Left colon (tissue), 2 donors: Measurements from ENCODE around the gene POLK. TPM values are rescaled to one million over a fixed set of nuclear protein-coding genes. Genes with fewer than 3 reads are reported as not detected.
A peak's percentile ranks its signal among the peaks of the same experiment; 100 is the strongest.
"Not testable (repeated sequence)": the region's sequence is repeated elsewhere in the genome, so short reads cannot be mapped to it uniquely, and the experiment has no call there.

ENCODE experiments used
- ATAC-seq: fragments of 200-7000 bp; cut with Tn5 transposase; one replicate; pipeline ENCODE4 v1.9.1; 2020; ENCODE audit warnings: mild to moderate bottlenecking, moderate library complexity
- DNase-seq, 2 donors: peaks; one replicate each; pipeline ENCODE4 v3.0.0-alpha.2; 2020
- intact Hi-C, 2 donors: fragments of 100-400 bp; cut with DNase I in 1 of 2; cut with micrococcal nuclease in 1 of 2; formaldehyde crosslinking; loops; one replicate each; pipeline versions ENCODE4 v1.11.2 to v1.14.0; 2022; cut with DNase I, micrococcal nuclease
- total RNA-seq, 2 donors: library from RNA; stranded (reverse); fragmentation: NEBNext Ultra II Directional; extraction: Animal tissue kit (Norgen Biotek cat#: 25700); gene quantifications; one replicate each; pipeline ENCODE4 v1.2.1, GENCODE V29; 2021
- donor health status: DM: no; HTN: no; CAD: no.
- donor health status: DM: yes; HTN: yes; CAD: no.

The POLK gene
- total RNA-seq, 2 donors from 2014 or later = 13.8 to 16.3 TPM

DNA sequence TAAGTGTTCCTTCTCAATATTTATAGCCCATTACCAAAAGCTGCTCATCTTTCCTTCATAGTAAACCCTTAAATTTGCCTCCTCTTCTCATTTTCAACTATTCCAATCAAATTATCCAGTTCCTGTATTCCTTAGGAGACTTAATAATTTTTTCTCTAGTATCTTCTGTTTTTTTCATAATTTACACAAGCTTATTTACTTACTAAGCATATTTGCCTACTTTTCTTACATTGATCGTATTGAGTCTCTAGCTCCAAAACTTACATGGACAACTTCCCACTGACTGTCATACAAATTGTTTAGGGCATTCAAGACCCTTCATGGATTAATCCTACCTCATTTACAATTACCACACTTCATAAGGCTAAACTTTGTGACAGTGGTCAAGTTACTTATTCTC, 3.9 kb upstream of the POLK start:
- no peak for DNase-seq
- ATAC-seq = no peak
- intact Hi-C loops = no loop called here

- ATAC-seq = no peak
- intact Hi-C loops = no loop called here
- no peak for DNase-seq
Observed at GRCh38 chr5:75509546-75509945, 2.1 kb upstream of the POLK start.

DNA sequence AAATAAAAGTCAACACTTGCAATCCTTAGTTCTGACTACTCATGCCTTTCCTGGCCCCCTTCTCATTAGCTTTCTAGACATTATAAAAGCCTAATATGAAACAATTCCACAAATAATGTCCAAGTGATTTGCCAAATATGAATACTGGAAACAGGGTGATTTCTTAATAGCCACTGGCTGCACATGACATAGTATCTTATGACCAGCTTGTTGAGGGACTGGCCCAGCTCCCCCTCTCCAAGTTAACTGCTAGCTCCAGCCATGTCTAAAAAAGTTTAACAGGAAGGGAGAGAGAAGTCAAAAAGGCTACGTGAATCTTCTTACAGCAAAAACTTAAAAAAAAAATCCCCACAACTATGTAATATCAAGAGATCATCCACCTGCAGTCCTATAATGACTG, 1.7 kb upstream of the POLK start:
- no peak for DNase-seq
- ATAC-seq = no peak
- intact Hi-C loops = no loop called here

DNA sequence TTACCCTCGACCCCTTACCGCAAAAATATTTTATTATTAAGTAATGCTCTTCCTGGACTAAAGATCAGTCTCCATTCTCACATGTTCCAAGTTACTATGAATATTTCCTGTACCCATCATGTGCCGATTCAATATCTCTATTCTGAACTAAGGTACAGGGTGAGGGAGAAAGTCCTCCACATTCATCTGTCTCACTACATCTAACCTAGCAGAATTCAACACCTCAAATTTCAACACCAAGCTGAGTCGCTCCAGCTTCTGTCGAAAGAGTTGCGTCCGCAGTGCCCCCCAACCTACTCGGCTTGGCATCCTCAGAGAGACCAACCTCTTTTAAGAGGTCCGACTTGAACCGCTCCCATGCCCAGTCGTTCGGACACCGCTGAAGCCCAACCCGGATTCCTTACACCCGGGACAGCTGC, 1.3 kb upstream of the POLK start:
- DNase-seq = no peak
- intact Hi-C loops = no loop called here
- ATAC-seq = peak; percentile 28

DNA sequence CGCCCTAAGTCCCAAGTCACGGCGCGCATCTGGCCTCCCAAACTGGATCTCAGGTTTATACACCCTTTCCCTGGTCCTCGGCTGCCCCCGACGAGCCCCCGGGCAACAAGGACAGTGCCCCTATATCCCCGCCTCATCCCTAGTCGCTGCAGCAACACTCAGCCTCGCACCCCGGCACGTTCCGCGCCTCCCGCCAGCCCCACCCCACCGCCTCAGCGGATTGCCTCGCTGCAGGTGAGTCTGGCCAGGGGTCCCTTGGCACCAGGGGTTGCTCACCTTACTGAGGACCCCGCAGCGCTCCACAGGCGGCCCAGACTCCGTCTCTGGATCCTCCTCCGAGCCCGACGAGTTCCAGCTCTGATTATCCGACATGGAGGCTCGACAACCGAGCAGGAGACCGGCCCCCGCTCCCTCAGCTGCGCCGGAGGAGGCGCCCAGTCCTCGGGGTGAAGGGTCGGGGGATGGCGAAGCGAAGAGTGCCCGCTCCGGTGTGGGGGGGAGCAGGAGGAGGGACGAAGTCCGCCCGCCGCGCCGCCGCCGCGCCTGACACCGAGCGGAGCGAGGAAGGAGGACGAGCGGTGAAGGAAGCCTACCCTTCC, 756 bp upstream of the POLK start:
- intact Hi-C loops = no loop called here
- peak; percentile 58 to 71 for DNase-seq
- ATAC-seq = peak; percentile 67

DNA sequence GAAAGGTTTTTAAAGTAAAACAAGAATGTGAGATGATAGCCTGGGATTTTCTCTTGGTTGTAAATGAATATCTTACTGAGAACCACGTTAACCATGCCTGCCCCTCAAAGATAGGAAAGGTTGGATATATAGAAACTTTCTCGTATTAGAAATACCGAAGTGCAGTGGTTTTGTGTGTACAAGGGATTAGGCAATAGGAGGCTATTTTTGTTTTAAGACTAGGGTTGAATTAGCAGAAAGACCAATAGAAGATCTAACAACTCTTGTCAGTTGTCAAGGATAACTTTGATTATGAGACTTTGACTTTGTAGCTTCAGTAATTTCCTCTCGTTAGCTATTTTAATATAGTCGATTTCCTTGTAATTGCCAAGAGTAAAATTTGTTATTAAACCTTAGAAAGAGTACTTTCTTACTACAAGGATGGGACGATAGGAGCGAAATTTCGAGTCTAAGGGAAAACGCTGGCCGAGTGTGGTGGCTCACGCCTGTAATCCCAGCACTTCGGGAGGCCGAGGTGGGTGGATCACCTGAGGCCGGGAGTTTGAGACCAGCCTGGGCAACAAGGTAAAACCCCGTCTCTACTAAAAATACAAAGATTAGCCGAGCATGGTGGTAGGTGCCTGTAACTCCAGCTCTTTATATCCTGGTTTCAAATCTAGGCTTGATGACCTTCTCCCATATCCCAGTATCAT, 838 bp downstream of the POLK start:
- no peak for ATAC-seq
- peak in 1 of 2 donors; percentile 8 for DNase-seq
- intact Hi-C loops = no loop called here

DNA sequence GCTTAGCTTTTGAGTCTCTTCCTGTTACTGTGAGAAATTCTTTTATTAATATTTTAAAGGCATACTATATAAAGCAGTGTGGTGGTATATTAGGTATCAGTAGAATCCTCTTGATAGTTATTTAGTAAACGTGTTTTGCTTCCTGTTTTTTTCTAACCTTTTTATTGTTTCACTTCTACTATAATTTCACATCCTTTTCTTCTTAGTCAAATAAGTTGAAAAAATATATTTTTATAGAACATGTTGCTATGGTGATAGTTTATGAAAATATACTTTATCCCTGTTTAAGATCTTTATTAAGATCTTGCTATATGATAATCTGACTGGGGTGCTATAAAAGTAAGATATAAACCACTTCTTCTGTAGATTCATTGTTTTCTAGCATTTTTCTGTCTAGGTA, 2.1 kb downstream of the POLK start:
- intact Hi-C loops = no loop called here
- DNase-seq = no peak
- ATAC-seq = no peak

- DNase-seq (no peak), ATAC-seq (no peak)
- intact Hi-C loops = no loop called here
Observed at GRCh38 chr5:75514323-75514722, 2.6 kb downstream of the POLK start.

DNA sequence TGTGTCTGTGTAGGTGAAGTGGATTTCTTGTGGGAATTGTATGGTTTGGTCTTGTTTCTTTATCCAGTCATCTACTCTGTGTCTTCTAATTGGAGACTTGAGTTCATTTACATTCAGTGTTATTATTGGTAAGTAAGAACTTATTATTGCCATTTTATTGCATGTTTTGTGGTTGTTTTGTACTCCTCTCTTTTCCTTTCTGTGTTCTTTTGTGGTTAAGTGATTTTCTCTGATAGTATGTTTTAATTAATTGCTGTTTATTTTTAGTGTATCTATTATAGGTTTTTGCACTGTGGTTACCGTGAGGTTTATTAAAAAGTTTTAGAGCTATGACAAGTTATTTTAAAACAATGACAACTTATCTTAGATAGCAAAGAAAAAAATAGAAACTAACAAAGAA, 8.1 kb downstream of the POLK start:
- intact Hi-C loops = no loop called here
- DNase-seq (no peak), ATAC-seq (no peak)

DNA sequence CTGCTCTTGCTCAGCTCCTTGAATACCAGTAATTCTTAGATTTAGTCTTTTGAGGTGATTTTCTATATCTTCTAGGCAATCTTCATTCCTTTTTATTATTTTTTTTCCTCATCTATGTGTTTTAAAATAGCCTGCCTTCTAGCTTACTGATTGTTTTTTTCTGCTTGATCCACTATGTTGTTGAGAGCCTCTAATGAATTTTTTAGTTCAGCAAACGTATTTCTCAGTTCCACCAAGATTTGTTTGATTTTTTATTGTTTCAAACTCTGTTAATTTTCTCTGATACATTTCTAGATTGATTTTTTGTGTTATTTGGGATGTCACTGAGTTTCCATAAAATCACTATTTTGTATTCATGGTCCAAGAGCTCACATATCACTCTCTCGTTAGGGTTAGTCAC, 9.5 kb downstream of the POLK start:
- DNase-seq = no peak
- intact Hi-C loops = no loop called here
- no peak for ATAC-seq

DNA sequence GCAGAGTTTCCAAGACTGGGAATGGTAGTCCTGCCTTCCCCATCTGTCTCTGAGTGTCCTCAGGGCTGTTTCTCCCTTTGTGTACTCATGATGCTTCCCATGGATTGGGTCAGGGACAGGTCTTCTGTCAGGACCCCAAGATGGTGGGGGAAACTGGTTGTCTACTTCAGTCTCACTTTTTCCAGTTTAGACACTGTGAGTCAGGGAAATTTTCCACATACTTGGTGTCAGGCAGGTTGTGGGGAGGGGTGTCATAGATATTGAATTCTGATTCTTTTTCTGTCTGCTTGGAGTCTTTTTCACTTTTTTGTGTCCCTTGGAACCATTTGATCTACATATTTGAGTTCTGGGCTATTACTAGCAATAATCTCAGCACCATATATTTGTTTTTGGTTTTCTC, 10.3 kb downstream of the POLK start:
- ATAC-seq (no peak), DNase-seq (no peak)
- intact Hi-C loops = no loop called here

- ATAC-seq (no peak), DNase-seq (no peak)
- intact Hi-C loops = no loop called here
Observed at GRCh38 chr5:75522542-75522941, 10.9 kb downstream of the POLK start.

- intact Hi-C loops = no loop called here
- DNase-seq (no peak), ATAC-seq (no peak)
Observed at GRCh38 chr5:75523275-75523674, 11.6 kb downstream of the POLK start.

DNA sequence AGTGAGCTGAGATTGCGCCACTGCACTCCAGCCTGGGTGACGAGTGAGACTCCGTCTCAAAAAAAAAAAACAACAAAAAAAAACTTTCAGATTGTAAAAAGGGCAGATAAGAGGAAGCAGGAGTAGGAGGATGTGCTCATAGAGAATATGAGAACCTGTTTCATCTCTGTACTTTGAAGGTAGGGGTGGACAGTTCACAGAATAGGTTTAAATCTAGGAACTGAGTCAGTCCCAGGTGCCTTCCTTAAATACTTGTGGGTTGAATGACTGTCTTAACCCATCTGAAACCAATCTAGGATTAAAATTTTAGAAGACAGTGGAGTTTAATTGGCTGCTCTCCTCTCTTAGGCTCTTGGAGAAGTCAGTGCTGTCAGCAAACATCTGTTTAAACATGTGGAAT, 12.4 kb downstream of the POLK start:
- no peak for DNase-seq
- ATAC-seq = no peak
- intact Hi-C loops = no loop called here

GRCh38 chr5:75524591-75524990, 12.9 kb downstream of the POLK start:
- no peak for ATAC-seq
- intact Hi-C loops = no loop called here
- no peak for DNase-seq

DNA sequence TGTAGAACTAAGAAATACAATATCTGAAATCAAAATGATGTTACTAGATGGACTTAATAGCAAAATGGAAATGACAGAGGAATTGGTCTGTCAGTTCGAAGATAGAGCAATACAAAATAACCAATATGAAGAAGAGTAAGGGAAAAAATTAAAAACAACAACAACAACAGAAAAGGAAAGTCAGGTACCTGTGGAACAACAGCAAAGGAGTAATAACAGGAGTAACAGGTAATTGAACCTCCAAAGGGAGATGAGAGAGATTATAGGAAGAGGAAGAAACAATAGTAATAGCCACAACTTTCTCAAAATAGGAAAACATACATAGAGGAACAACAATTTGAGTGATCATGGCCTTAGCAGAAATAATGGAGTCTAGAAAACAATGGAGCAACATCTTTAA, 13.7 kb downstream of the POLK start:
- no peak for ATAC-seq
- DNase-seq = no peak

GRCh38 chr5:75526070-75526469, 14.4 kb downstream of the POLK start:
- DNase-seq (no peak), ATAC-seq (no peak)
- intact Hi-C loops = no loop called here

More for the DNA sequence above, 13.7 kb downstream of the POLK start:
- intact Hi-C loops = no loop called here

DNA sequence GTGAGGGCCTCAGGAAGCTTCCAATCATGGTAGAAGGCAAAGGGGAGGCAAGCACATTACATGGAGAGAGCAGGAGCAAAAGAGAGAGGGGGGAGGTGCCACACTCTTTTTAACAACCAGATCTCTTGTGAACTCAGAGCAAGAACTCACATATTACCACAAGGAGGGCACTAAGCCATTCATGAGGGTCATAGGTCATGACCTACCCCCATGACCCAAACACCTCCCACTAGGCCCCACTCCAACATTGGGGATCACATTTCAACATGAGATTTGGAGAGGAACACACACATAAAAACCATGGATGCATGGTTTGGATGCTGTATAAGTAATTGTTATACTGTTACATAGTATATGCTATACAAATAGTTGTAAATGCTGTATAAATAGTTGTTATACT, 17.5 kb downstream of the POLK start:
- ATAC-seq = no peak
- intact Hi-C loops = no loop called here
- no peak for DNase-seq

DNA sequence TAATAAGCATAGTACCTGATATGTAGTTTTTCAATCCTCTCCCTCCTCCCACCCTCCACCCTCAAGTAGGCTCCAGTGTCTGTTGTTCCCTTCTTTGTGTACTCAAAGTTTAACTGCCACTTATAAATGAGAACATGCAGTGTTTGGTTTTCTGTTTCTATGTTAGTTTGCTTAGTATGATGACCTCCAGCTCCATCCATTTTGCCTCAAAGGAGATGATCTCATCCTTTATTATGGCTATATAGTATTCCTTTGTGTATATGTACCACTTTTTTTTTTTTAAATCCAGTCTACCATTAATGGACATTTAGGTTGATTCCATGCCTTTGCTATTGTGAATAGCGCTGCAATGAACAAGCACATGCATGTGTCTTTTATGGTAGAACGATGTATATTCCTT, 20.5 kb downstream of the POLK start:
- ATAC-seq (no peak), DNase-seq (no peak)
- intact Hi-C loops = no loop called here

DNA sequence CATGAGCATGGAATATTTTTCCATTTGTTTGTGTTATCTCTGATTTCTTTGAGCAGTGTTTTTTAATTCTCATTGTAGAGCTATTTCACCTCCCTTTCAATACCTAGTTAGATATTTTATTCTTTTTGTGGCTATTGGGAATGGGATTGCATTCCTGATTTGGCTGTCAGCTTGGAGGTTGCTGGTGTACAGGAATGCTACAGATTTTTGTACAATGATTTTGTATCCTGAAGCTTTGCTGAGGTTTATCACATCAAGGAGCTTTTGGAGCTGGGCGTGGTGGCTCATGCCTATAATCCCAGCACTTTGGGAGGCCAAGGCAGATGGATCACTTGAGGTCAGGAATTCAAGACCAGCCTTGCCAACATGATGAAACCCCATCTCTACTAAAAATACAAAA, 22.0 kb downstream of the POLK start:
- intact Hi-C loops, DNase-seq, ATAC-seq: not testable (repeated sequence)

DNA sequence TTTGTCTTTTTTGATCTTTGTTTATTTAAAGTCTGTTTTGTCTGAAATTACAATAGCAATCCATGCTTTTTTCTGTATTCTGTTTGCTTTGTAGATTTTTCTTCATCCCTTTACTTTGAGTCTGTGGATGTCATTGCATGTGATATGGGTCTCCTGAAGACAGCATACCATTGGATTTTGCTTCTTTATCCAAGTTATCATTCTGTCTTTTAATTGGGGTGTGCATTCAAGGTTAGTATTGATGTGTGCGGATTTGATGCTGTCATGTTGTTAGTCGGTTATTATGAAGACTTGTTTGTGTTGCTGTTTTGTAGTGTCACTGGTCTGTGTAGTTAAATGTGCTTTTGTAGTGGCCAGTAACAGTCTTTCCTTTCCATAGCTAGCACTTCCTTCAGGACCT, 23.0 kb downstream of the POLK start:
- intact Hi-C loops = no loop called here
- DNase-seq (no peak), ATAC-seq (no peak)
